ENCODE measurements around the gene ZNF524.
A peak's percentile ranks its signal among the peaks of the same experiment; 100 is the strongest.
"Not testable (repeated sequence)": the region's sequence is repeated elsewhere in the genome, so short reads cannot be mapped to it uniquely, and the experiment has no call there.

Gene ZNF524

GRCh38 chr19:55581823-55582223 lies 18.3 kb upstream of the ZNF524 start:
- DNase-seq, result no peak

GRCh38 chr19:55582284-55582683 lies 17.8 kb upstream of the ZNF524 start:
- not testable (repeated sequence) for DNase-seq

- DNase-seq, result not testable (repeated sequence)
Observed at GRCh38 chr19:55583897-55584296, 16.2 kb upstream of the ZNF524 start.

- DNase-seq, result no peak
Observed at GRCh38 chr19:55584871-55585270, 15.2 kb upstream of the ZNF524 start.

- DNase-seq, result no peak
Observed at GRCh38 chr19:55585658-55586339, 14.3 kb upstream of the ZNF524 start.

- peak; percentile 77 for DNase-seq
Observed at GRCh38 chr19:55586976-55587668, 13.0 kb upstream of the ZNF524 start.

GRCh38 chr19:55588738-55589137 lies 11.3 kb upstream of the ZNF524 start:
- no peak for DNase-seq

- DNase-seq, result no peak
Observed at GRCh38 chr19:55590109-55590508, 10.0 kb upstream of the ZNF524 start.

- no peak for DNase-seq
Observed at GRCh38 chr19:55590617-55591016, 9.5 kb upstream of the ZNF524 start.

GRCh38 chr19:55591555-55591954 lies 8.5 kb upstream of the ZNF524 start:
- no peak for DNase-seq

GRCh38 chr19:55592391-55593090 lies 7.5 kb upstream of the ZNF524 start:
- DNase-seq, result no peak

- DNase-seq, result no peak
Observed at GRCh38 chr19:55593096-55593772, 6.9 kb upstream of the ZNF524 start.

GRCh38 chr19:55594996-55595545 lies 5.0 kb upstream of the ZNF524 start:
- no peak for DNase-seq

GRCh38 chr19:55596304-55596703 lies 3.8 kb upstream of the ZNF524 start:
- DNase-seq, result no peak

- no peak for DNase-seq
Observed at GRCh38 chr19:55597501-55597921, 2.6 kb upstream of the ZNF524 start.

- no peak for DNase-seq
Observed at GRCh38 chr19:55598034-55598433, 2.1 kb upstream of the ZNF524 start.

GRCh38 chr19:55598719-55599467 lies 1.2 kb upstream of the ZNF524 start:
- peak; percentile 81 for DNase-seq

- peak; percentile 96 for DNase-seq
Observed at GRCh38 chr19:55599468-55599841, 633 bp upstream of the ZNF524 start, which contains the start of gene FIZ1. FIZ1 (minus strand) TSS chr19:55599517; CDS start chr19:55597865, 1,652 bp downstream.

GRCh38 chr19:55600662-55601028 lies 557 bp downstream of the ZNF524 start:
- DNase-seq, result no peak

- DNase-seq, result no peak
Observed at GRCh38 chr19:55601084-55601483, 996 bp downstream of the ZNF524 start.

GRCh38 chr19:55602104-55603001 lies 2.3 kb downstream of the ZNF524 start:
- DNase-seq, result no peak
